ENCODE data around the gene GPT2.
"Not testable (repeated sequence)": the region's sequence is repeated elsewhere in the genome, so short reads cannot be mapped to it uniquely, and the experiment has no call there.

Gene GPT2

GRCh38 chr16:46922239-46922638, 38.1 kb downstream of the GPT2 start:
- DNase-seq = no peak

- no peak for DNase-seq
Observed at GRCh38 chr16:46923513-46924295, 39.5 kb downstream of the GPT2 start.

- no peak for DNase-seq
Observed at GRCh38 chr16:46924402-46924801, 40.2 kb downstream of the GPT2 start.

- no peak for DNase-seq
Observed at GRCh38 chr16:46926470-46927225, 42.5 kb downstream of the GPT2 start.

GRCh38 chr16:46927273-46927672, 43.1 kb downstream of the GPT2 start:
- DNase-seq = no peak

- DNase-seq = no peak
Observed at GRCh38 chr16:46928811-46929210, 44.6 kb downstream of the GPT2 start.

- DNase-seq = peak; percentile 71
Observed at GRCh38 chr16:46929378-46930332, 45.5 kb downstream of the GPT2 start.

- DNase-seq = no peak
Observed at GRCh38 chr16:46930861-46931260, 46.7 kb downstream of the GPT2 start.

GRCh38 chr16:46932802-46933201, 48.6 kb downstream of the GPT2 start:
- DNase-seq = no peak

- DNase-seq = peak; percentile 17
Observed at GRCh38 chr16:46937536-46937935, 53.4 kb downstream of the GPT2 start.

GRCh38 chr16:46944713-46945112, 60.6 kb downstream of the GPT2 start:
- not testable (repeated sequence) for DNase-seq

GRCh38 chr16:46947900-46948547, 63.9 kb downstream of the GPT2 start:
- DNase-seq = peak; percentile 54

GRCh38 chr16:46948548-46949166, 64.5 kb downstream of the GPT2 start:
- no peak for DNase-seq

GRCh38 chr16:46949241-46949892, 65.2 kb downstream of the GPT2 start:
- DNase-seq = peak; percentile 40

- DNase-seq = no peak
Observed at GRCh38 chr16:46950009-46950408, 65.8 kb downstream of the GPT2 start.

GRCh38 chr16:46954562-46954961, 70.4 kb downstream of the GPT2 start:
- DNase-seq = no peak

GRCh38 chr16:46961373-46962353, 77.5 kb downstream of the GPT2 start:
- DNase-seq = peak; percentile 50

GRCh38 chr16:46962629-46963028, 78.5 kb downstream of the GPT2 start:
- DNase-seq = no peak

- DNase-seq = no peak
Observed at GRCh38 chr16:46968063-46968435, 83.9 kb downstream of the GPT2 start.

GRCh38 chr16:46970089-46970488, 85.9 kb downstream of the GPT2 start:
- no peak for DNase-seq
